Gastrocnemius medialis (tissue), 4 donors: ENCODE data around the gene GOPC. TPM values are rescaled to one million over a fixed set of nuclear protein-coding genes. Genes with fewer than 3 reads are reported as not detected.

Experiments used
- ATAC-seq, 2 donors: fragments of 150-250 bp; one replicate each; pipeline ENCODE4 v1.9.1; 2016
- DNase-seq, 2 donors: peaks; one replicate each; pipeline ENCODE4 v3.0.0-alpha.2; 2019
- H3K27ac ChIP-seq, 4 donors: fragments of 200-600 bp; sonication (generic); 1 replicate in 1 of 4; 2 replicates in 3 of 4; pipeline ENCODE4 v1.5.1; 2016 to 2018; ENCODE audit warnings: mild to moderate bottlenecking in 2 of 4, moderate library complexity in 1 of 4
- H3K27me3 ChIP-seq, 3 donors: fragments of 200-600 bp; sonication (generic) in 2 of 3; 1 replicate in 1 of 3; 2 replicates in 2 of 3; pipeline versions ENCODE4 v1.5.1 to v1.6.0; 2016 to 2019; ENCODE audit warnings: mild to moderate bottlenecking in 1 of 3, moderate library complexity in 1 of 3
- H3K36me3 ChIP-seq, 2 donors: fragments of 200-600 bp; sonication (generic) in 1 of 2; one replicate each; pipeline ENCODE4 v1.5.1; 2017 to 2018
- H3K4me1 ChIP-seq, 2 donors: fragments of 200-600 bp; sonication (generic) in 1 of 2; one replicate each; pipeline ENCODE4 v1.5.1; 2016 to 2017; ENCODE audit warnings: mild to moderate bottlenecking in 2 of 2
- H3K4me3 ChIP-seq, 4 donors: fragments of 200-600 bp; sonication (generic) in 3 of 4; 1 replicate in 1 of 4; 2 replicates in 3 of 4; pipeline ENCODE4 v1.5.1; 2016 to 2019; ENCODE audit warnings: mild to moderate bottlenecking in 2 of 4
- H3K9me3 ChIP-seq, 3 donors: fragments of 200-600 bp; sonication (generic) in 2 of 3; 1 replicate in 1 of 3; 2 replicates in 2 of 3; pipeline ENCODE4 v1.5.1; 2016 to 2019
- CTCF ChIP-seq, 5 experiments: fragments of 450-650 bp in 3 of 5; fragments of 200-600 bp in 2 of 5; sonication (generic) in 2 of 5; IDR thresholded peaks in 4 of 5; conservative IDR thresholded peaks in 1 of 5; 1 replicate in 4 of 5; 2 replicates in 1 of 5; pipeline ENCODE4 v1.5.1; 2016 to 2019; ENCODE audit warnings: antibody characterized with exemption in 5 of 5, mild to moderate bottlenecking in 3 of 5, moderate library complexity in 3 of 5
- POLR2A ChIP-seq, 2 donors: fragments of 450-650 bp; IDR thresholded peaks; one replicate each; pipeline ENCODE4 v1.6.1; 2017; ENCODE audit warnings: antibody characterized with exemption in 2 of 2, mild to moderate bottlenecking in 2 of 2, moderate library complexity in 2 of 2
- in situ Hi-C, 4 donors: fragments of 200-750 bp; cut with MboI; loops; one replicate each; pipeline versions ENCODE4 v1.15.0 to v1.8.0; 2017; ENCODE audit warnings: low sequenced_read_pairs in 4 of 4
- intact Hi-C: fragments of 100-400 bp; cut with DNase I; formaldehyde crosslinking; loops from one replicate; pipeline ENCODE4 v1.15.1; 2023; ENCODE audit warnings: low total_unique reads
- total RNA-seq, 4 donors: library from RNA; depleted of rRNA; stranded (reverse); fragments of >200 nt; gene quantifications; one replicate each; pipeline versions ENCODE4 v1.1.0 to v1.2.3, GENCODE V29; 2016

The GOPC gene
- total RNA-seq, 4 donors from 2014 or later: 12.0 to 19.3 (median 13.6) TPM

GRCh38 chr6:117600008-117600743 is 2.1 kb downstream of the GOPC start:
- DNase-seq: no peak

GRCh38 chr6:117597755-117598154 is 4.6 kb downstream of the GOPC start:
- peaks cover 17 to 18% of the 10 kb centered on the region in 2 donors for H3K4me1 ChIP-seq
- in situ Hi-C loops: loop anchor here in 1 of 4 donors (25.0 kb wide), 1 partner anchor 260 kb away; no protein-coding TSS in a partner anchor
- no peaks in the 10 kb centered on the region for H3K9me3 ChIP-seq
- H3K27ac ChIP-seq: no peak overlapping the region
- H3K4me3 ChIP-seq: no peak overlapping the region
- H3K27me3 ChIP-seq: no peaks in the 10 kb centered on the region
- intact Hi-C loops: no loop called here
- peaks cover 0 to 5% of the 10 kb centered on the region in 2 donors for H3K36me3 ChIP-seq
- TF ChIP-seq POLR2A (IDR thresholded peaks at IDR 0.05) (no peak), CTCF (IDR thresholded peaks at IDR 0.05 in 4 of 5, conservative IDR thresholded peaks at IDR 0.05 in 1 of 5) (no peak)
- ATAC-seq (no peak), DNase-seq (no peak)

More at GRCh38 chr6:117600008-117600743, 2.1 kb downstream of the GOPC start:
- no peak for ATAC-seq
- peaks cover 0 to 5% of the 10 kb centered on the region in 2 donors for H3K36me3 ChIP-seq
- H3K4me1 ChIP-seq: peaks cover 22 to 23% of the 10 kb centered on the region in 2 donors
- H3K9me3 ChIP-seq: no peaks in the 10 kb centered on the region
- intact Hi-C loops: loop anchor here (5.0 kb wide), 2 partner anchors 53 to 338 kb away; no protein-coding TSS in a partner anchor
- in situ Hi-C loops: loop anchor here in 2 of 4 donors (10.0 kb wide), 2 partner anchors 75 to 255 kb away; partner anchors contain the start of gene NUS1 (in 1 of the 2)
- no peak overlapping the region for H3K27ac ChIP-seq
- H3K27me3 ChIP-seq: no peaks in the 10 kb centered on the region
- peak overlapping the region in 2 of 4 donors; percentile 87 to 99 for H3K4me3 ChIP-seq
- no peak for TF ChIP-seq CTCF (IDR thresholded peaks at IDR 0.05 in 4 of 5, conservative IDR thresholded peaks at IDR 0.05 in 1 of 5)
- TF ChIP-seq POLR2A (IDR thresholded peaks at IDR 0.05): no peak

GRCh38 chr6:117595099-117595923 is 7.0 kb downstream of the GOPC start:
- no peak overlapping the region for H3K4me3 ChIP-seq
- no peaks in the 10 kb centered on the region for H3K9me3 ChIP-seq
- H3K36me3 ChIP-seq: peaks cover 0 to 5% of the 10 kb centered on the region in 2 donors
- H3K4me1 ChIP-seq: peaks cover 6 to 11% of the 10 kb centered on the region in 2 donors
- TF ChIP-seq POLR2A (IDR thresholded peaks at IDR 0.05) (no peak), CTCF (IDR thresholded peaks at IDR 0.05 in 4 of 5, conservative IDR thresholded peaks at IDR 0.05 in 1 of 5) (no peak)
- in situ Hi-C loops: loop anchor here in 1 of 4 donors (25.0 kb wide), 1 partner anchor 258 kb away; no protein-coding TSS in a partner anchor
- H3K27ac ChIP-seq: no peak overlapping the region
- H3K27me3 ChIP-seq: no peaks in the 10 kb centered on the region
- DNase-seq: no peak
- ATAC-seq: no peak
- intact Hi-C loops: no loop called here

GRCh38 chr6:117592983-117593759 is 9.1 kb downstream of the GOPC start:
- TF ChIP-seq POLR2A (IDR thresholded peaks at IDR 0.05) (no peak), CTCF (IDR thresholded peaks at IDR 0.05 in 4 of 5, conservative IDR thresholded peaks at IDR 0.05 in 1 of 5) (no peak)
- intact Hi-C loops (no loop called here), in situ Hi-C loops (loop anchor here in 1 of 4 donors (25.0 kb wide), 1 partner anchor 256 kb away; no protein-coding TSS in a partner anchor)
- Histone ChIP-seq H3K27me3 (no peaks in the 10 kb centered on the region), H3K4me3 (no peak overlapping the region), H3K4me1 (peaks cover 0 to 4% of the 10 kb centered on the region in 2 donors), H3K36me3 (peaks cover 0 to 9% of the 10 kb centered on the region in 2 donors), H3K27ac (no peak overlapping the region), H3K9me3 (no peaks in the 10 kb centered on the region)
- ATAC-seq (no peak), DNase-seq (no peak)
